ENCODE measurements around the gene SLC49A4. TPM values are rescaled to one million over a fixed set of nuclear protein-coding genes. Genes with fewer than 3 reads are reported as not detected.

Gene SLC49A4
- total RNA-seq, 2 donors from 2014 or later = 4.8 to 5.5 TPM

DNA sequence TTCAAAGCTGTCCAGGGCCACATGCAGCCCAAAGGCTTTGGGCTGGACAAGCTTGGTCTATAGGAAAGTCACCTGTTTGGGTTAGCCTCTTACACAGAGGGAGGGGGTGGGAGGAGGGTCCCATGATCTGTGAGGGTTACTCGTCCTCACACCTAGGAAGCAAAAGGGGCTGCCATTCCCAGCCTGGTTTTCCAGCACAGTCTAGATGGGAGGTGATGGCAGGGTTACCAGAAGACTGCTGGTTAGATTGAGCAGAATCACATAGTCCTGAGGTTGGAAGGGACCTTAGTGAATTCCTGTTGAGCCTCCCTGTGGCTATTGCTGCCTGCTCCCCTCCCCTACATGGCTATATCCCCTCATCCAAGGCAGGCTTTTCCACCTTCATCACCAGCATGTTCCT lies 130.9 kb downstream of the SLC49A4 start:
- H3K27ac Mint-ChIP-seq = no peak overlapping the region
- no peak overlapping the region for H3K4me3 Mint-ChIP-seq
- no peak for ATAC-seq
- no peak for DNase-seq
- H3K4me1 Mint-ChIP-seq = no peaks in the 10 kb centered on the region
- H3K27me3 Mint-ChIP-seq = peaks cover 17% of the 10 kb centered on the region
- H3K9me3 ChIP-seq (ENCODE audit: control insufficient read depth, low read length, poor library complexity, severe bottlenecking) = no peaks in the 10 kb centered on the region
- H3K36me3 Mint-ChIP-seq (ENCODE audit: low read depth) = no peaks in the 10 kb centered on the region

DNA sequence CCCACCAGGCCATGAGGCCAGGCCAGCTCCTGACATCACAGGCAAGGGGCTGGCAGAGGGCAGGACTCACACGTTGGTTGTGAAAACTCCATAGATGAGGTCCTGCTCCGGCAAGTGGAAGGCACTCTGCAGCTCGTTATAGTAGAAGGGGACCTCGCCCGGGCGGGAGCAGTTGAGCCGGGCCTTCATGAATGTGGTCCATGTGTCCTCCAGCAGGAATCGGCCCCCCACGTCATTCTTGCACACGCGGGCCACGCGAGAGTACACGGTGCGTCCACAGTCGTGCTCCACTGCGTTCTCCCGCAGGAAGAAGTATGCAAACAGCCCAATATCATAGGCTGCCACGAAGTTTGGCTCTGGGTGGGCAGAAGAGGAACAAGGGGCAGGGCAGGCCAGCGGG lies 131.5 kb downstream of the SLC49A4 start:
- DNase-seq (no peak), ATAC-seq (no peak)
- Mint-ChIP-seq H3K27ac (no peak overlapping the region), H3K4me3 (no peak overlapping the region), H3K36me3 (ENCODE audit: low read depth) (no peaks in the 10 kb centered on the region), H3K27me3 (peaks cover 11% of the 10 kb centered on the region), H3K4me1 (no peaks in the 10 kb centered on the region)
- H3K9me3 ChIP-seq (ENCODE audit: control insufficient read depth, low read length, poor library complexity, severe bottlenecking) = no peaks in the 10 kb centered on the region

DNA sequence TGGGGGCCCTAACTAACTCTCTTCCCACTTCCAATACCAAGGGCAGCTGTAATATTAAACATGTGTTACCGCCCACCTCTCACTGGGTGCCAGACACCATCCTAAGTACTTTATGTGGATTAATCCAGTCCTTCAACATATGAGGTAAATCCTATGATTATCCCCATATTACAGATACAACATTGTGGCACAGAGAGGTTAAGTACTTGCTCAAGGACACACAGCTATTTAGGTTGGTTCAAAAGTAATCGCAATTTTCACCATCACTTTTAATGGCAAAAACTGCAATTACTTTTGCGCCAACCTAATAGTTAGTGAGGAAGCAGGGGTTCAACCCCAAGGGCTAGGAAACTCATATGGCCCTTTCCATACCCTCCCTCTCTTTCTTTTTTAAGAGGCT lies 131.9 kb downstream of the SLC49A4 start:
- H3K27ac Mint-ChIP-seq = no peak overlapping the region
- H3K4me3 Mint-ChIP-seq = no peak overlapping the region
- peaks cover 11% of the 10 kb centered on the region for H3K27me3 Mint-ChIP-seq
- ATAC-seq = no peak
- no peak for DNase-seq
- no peaks in the 10 kb centered on the region for H3K36me3 Mint-ChIP-seq (ENCODE audit: low read depth)
- no peaks in the 10 kb centered on the region for H3K9me3 ChIP-seq (ENCODE audit: control insufficient read depth, low read length, poor library complexity, severe bottlenecking)
- no peaks in the 10 kb centered on the region for H3K4me1 Mint-ChIP-seq

DNA sequence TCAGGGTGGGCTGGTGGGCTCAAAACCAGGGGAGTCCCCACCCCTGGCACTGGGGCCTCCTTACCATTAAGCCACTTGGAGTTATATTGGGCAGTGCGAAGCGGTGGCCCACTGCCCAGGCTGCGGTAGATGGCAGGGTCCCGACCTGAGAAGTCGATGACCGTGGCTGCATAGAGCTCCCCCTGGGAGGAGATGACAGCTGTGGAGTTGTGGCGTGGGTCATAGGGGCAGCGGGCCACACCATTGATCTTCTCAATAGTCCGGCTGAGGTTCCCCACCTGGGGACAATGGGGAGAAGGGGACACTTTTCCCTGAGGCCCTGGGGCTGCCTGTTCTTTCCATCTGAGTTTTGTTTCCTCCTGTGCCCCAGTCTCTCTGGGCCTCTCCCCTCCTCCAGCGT lies 132.9 kb downstream of the SLC49A4 start:
- Mint-ChIP-seq H3K36me3 (ENCODE audit: low read depth) (no peaks in the 10 kb centered on the region), H3K4me3 (no peak overlapping the region)
- DNase-seq = no peak

DNA sequence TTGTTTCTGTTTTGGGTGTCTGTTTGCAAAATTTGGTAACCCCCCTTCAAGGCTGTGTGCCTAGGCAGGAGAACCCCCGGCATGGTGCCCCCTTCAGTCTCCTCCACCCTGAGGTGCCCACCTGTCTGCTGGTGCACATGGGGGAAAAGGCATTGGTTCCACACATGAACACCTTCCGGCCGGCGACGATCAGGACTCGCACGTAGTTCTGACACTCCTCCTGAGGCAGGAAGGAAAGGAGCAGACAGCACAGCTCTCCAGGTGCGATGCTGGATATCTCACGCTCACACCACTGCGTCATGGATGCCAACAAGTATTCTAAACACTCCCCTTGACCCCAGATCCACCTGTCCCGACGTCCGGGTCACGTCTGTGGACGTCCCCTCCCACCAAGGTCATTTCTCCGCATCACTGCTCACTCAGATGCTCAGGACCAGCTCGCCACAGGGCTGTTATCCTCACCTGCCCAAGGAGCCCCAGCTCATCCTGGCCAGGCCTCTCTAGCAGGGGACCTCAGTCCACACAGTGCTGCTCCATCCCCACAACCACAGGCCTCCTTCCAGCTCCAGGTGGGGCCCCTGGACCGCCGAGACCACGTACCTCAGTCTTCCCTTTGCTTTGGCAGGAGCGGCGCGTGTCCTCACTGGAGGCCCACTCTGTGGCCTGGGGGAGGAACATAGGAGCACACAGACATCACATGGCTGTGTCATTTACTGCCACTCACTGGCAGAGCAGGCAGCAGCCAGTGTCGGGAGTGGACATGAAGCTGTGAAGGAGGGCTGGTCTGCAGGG lies 133.7 kb downstream of the SLC49A4 start:
- Mint-ChIP-seq H3K4me1 (no peaks in the 10 kb centered on the region), H3K27me3 (peaks cover 15% of the 10 kb centered on the region), H3K27ac (no peak overlapping the region), H3K4me3 (no peak overlapping the region), H3K36me3 (ENCODE audit: low read depth) (no peaks in the 10 kb centered on the region)
- DNase-seq = no peak
- H3K9me3 ChIP-seq (ENCODE audit: control insufficient read depth, low read length, poor library complexity, severe bottlenecking) = no peaks in the 10 kb centered on the region
- ATAC-seq = no peak

More for the DNA sequence above, 132.9 kb downstream of the SLC49A4 start:
- ATAC-seq = no peak
- no peak overlapping the region for H3K27ac Mint-ChIP-seq
- H3K9me3 ChIP-seq (ENCODE audit: control insufficient read depth, low read length, poor library complexity, severe bottlenecking) = no peaks in the 10 kb centered on the region
- H3K4me1 Mint-ChIP-seq = no peaks in the 10 kb centered on the region
- peaks cover 11% of the 10 kb centered on the region for H3K27me3 Mint-ChIP-seq

DNA sequence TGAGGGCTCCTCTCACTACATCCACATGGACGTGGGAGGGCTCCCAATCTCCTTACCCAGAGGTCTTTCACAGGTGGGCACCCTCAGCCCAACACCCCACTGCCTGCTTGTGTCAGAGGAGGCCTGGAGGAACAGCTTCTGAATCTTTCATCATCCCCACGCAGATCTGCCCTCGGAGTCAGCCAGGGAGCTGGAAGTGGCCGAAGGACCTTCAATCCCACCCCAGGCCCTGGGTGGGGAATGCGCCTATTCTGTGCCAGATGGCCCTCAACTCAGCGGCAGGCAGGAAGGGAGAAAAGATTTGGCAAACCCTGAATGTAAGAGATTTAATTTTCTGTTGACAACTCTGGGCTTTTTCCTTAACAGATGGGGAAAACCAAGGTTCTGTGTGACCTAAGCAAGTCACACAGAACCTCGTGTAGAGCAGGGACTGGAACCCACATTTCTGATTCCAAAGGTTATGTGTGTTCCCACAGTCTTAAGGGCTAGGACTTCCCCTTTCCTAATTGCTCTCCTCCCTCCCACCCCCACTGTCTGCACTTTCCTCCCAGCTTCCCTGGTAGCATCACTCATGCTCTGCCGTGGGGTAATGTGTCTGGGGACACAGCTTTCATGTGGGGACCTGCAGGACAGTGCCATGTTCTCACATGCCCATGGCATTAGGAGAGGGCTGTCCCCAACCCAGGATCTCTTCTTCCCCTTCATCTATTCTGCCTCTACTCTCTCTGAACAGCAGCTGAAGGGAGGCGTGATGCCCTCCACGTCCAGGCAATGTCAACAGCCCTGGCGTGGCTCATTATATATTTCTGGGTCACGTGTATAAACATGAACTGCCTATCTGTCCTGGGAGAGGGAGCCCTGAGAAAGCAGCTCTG lies 134.6 kb downstream of the SLC49A4 start:
- no peaks in the 10 kb centered on the region for H3K4me1 Mint-ChIP-seq
- H3K27ac Mint-ChIP-seq = no peak overlapping the region
- no peaks in the 10 kb centered on the region for H3K9me3 ChIP-seq (ENCODE audit: control insufficient read depth, low read length, poor library complexity, severe bottlenecking)
- no peaks in the 10 kb centered on the region for H3K36me3 Mint-ChIP-seq (ENCODE audit: low read depth)
- H3K4me3 Mint-ChIP-seq = no peak overlapping the region
- peaks cover 23% of the 10 kb centered on the region for H3K27me3 Mint-ChIP-seq
- DNase-seq (no peak), ATAC-seq (no peak)

DNA sequence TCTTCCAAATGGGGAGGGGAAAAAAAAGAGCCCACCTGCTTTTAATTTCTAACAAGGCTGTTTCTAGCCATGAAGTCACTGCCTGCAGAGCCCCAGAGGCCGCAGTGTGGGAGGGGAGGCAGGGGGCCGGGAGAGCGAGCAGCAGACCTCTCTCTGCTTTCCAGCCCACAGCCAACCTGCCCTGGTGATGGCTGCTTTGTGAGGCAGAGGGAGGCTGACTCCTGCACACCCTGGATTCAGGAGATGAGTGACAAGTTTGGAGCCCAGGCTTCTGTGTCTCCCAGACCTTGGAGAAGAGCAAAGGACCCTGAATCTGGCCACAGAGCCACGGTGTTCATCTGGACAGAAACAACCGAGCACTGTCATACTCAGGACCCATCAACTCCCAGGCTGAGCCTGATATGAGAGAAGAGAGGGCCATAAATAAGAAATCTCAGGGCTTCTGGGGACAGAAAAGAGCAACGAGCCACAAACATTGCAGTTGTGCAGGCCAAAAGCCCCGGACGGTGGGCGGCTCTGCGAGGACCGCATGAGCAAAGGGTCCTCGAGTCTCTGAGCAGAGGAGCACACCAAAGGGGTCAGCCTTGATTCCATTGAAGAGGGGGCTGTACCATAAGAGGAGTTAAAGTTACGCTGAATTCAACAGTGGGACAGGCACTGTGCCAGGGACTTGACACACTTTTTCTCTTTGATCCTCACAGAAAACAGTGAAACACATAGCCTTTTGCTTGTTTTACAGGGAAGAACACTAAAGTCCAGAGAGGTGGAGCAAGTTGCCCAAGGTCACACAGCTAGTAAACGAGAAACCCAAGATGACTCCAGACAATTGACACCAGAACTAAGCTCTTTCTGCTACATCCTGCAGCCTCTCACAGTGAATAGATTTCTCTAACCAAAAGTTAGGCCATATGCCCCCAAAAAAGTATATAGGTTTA lies 135.5 kb downstream of the SLC49A4 start:
- Mint-ChIP-seq H3K4me1 (no peaks in the 10 kb centered on the region), H3K27me3 (peaks cover 23% of the 10 kb centered on the region), H3K36me3 (ENCODE audit: low read depth) (no peaks in the 10 kb centered on the region), H3K27ac (no peak overlapping the region), H3K4me3 (no peak overlapping the region)
- no peak for ATAC-seq
- no peak for DNase-seq
- no peaks in the 10 kb centered on the region for H3K9me3 ChIP-seq (ENCODE audit: control insufficient read depth, low read length, poor library complexity, severe bottlenecking)

Other genes starting within 250 kb of the SLC49A4 start
- gene PARP9, start 230.8 kb upstream of the SLC49A4 start, total RNA-seq = 10 to 100 TPM; 19.6 to 20.2 TPM
- gene DTX3L, start 230.7 kb upstream of the SLC49A4 start, total RNA-seq = 10 to 100 TPM; 31.3 to 34.0 TPM
- 10 to 100 TPM; 69.3 to 87.6 TPM for gene PARP15, start 217.4 kb upstream of the SLC49A4 start, total RNA-seq
- 10 to 100 TPM; 46.8 to 47.8 TPM for gene PARP14, start 114.2 kb upstream of the SLC49A4 start, total RNA-seq
- 10 to 100 TPM; 17.5 to 18.7 TPM for gene HSPBAP1, start 1.2 kb upstream of the SLC49A4 start, total RNA-seq
- not detected for gene SEMA5B, start 232.7 kb downstream of the SLC49A4 start, total RNA-seq